Middle frontal gyrus (tissue), 1 donor: ENCODE results near the gene C10orf105.

Experiments
- DNase-seq: peaks from one replicate; pipeline ENCODE4 v3.0.0-alpha.2; 2015; ENCODE audit warnings: low spot score; ENCODE audit errors: extremely low spot score

The C10orf105 gene

GRCh38 chr10:71751515-71752224 lies 32.1 kb upstream of the C10orf105 start:
- DNase-seq: no peak

GRCh38 chr10:71750986-71751385 lies 31.4 kb upstream of the C10orf105 start:
- DNase-seq: no peak

- DNase-seq: no peak
Observed at GRCh38 chr10:71750124-71750841, 30.7 kb upstream of the C10orf105 start.

- DNase-seq: no peak
Observed at GRCh38 chr10:71749396-71749795, 29.8 kb upstream of the C10orf105 start.

- no peak for DNase-seq
Observed at GRCh38 chr10:71748671-71749191, 29.2 kb upstream of the C10orf105 start.

- DNase-seq: no peak
Observed at GRCh38 chr10:71747551-71748523, 28.3 kb upstream of the C10orf105 start.

- DNase-seq: no peak
Observed at GRCh38 chr10:71747039-71747531, 27.5 kb upstream of the C10orf105 start.

- DNase-seq: no peak
Observed at GRCh38 chr10:71746344-71747037, 26.9 kb upstream of the C10orf105 start.

GRCh38 chr10:71745664-71746250 lies 26.2 kb upstream of the C10orf105 start:
- DNase-seq: no peak

GRCh38 chr10:71744897-71745663 lies 25.5 kb upstream of the C10orf105 start:
- DNase-seq: no peak

GRCh38 chr10:71743866-71744265 lies 24.3 kb upstream of the C10orf105 start:
- no peak for DNase-seq

- DNase-seq: no peak
Observed at GRCh38 chr10:71743089-71743838, 23.7 kb upstream of the C10orf105 start.

GRCh38 chr10:71742301-71743088 lies 22.9 kb upstream of the C10orf105 start:
- no peak for DNase-seq

GRCh38 chr10:71741671-71742070 lies 22.1 kb upstream of the C10orf105 start:
- no peak for DNase-seq

- no peak for DNase-seq
Observed at GRCh38 chr10:71741029-71741428, 21.5 kb upstream of the C10orf105 start.

GRCh38 chr10:71740069-71740653 lies 20.6 kb upstream of the C10orf105 start:
- no peak for DNase-seq

- DNase-seq: no peak
Observed at GRCh38 chr10:71739358-71739900, 19.9 kb upstream of the C10orf105 start.
